Measurements from ENCODE around the gene DYDC2.

- TF ChIP-seq POLR2A (IDR thresholded peaks at IDR 0.05) (no peak), CTCF (IDR thresholded peaks at IDR 0.05) (no peak)
These were observed 55.9 kb downstream of the DYDC2 start for GRCh38 chr10:80412486-80412885.
